ENCODE measurements around the gene ELOVL3. TPM values are rescaled to one million over a fixed set of nuclear protein-coding genes. Genes with fewer than 3 reads are reported as not detected.

The ELOVL3 gene
- total RNA-seq, 2 experiments from 2014 or later: not detected

DNA sequence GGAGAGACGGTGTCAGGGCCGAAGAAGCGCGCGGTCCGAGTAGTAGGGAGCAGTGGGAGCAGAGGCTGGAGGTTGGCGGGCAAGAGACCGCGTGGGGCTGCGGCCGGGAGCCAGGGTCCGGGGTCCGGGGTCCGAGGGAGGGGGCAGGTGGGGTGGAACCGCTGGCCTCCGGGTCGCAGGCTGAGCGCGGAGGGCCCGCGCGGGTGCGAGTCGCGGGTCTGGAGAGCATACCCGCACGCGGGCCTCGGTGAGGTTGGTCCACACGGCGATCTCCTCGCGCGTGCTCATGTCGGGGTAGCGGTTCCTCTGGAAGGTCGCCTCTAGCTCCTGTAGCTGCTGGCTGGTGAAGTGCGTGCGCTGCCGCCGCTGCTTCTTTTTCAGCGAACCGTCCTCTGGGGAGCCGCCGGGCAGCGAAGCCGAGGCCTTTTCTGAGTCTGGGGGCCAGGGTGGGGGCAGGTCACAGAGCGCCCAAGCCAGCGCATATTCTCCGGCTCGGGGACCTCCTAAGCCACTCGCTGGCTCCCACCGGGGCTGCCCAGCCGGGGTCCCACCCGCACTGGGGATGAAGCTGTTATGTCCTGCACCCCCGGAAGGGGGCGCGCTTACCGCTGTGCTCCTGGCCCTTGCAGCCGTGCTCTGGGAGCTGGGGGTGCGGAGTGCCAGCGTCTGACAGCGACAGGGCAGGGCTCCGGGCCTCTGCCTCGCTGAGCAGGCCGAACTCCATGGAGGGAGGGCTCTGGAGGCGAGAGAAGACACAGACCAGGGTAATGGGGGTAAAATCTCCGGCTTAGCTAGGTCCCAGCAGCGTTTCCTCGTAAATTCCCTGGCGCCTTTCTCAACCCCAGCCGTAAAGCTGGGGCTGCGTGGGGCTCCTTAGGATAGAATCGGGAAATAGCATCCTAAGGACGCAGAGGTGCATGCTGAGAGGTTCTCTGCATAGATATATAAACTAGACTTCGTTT, 5.5 kb downstream of the ELOVL3 start:
- peaks cover 12% of the 10 kb centered on the region for H3K4me1 Mint-ChIP-seq
- peak overlapping the region; percentile 62 for H3K4me3 Mint-ChIP-seq
- ATAC-seq: peak; percentile 72
- no peaks in the 10 kb centered on the region for H3K36me3 Mint-ChIP-seq
- H3K27me3 Mint-ChIP-seq: peaks cover 69% of the 10 kb centered on the region
- DNase-seq: peak; percentile 77
- H3K9me3 Mint-ChIP-seq (ENCODE audit: low read depth): no peaks in the 10 kb centered on the region
- H3K27ac Mint-ChIP-seq: no peak overlapping the region
- CTCF ChIA-PET: interaction anchor here (0.5 to 19.2 kb wide), 61 partner anchors 6 to 391 kb away, joined by 3 to 824 read pairs (median 6); partner anchors contain the start of genes ACTR1A, CUEDC2, FBXL15 and GBF1

DNA sequence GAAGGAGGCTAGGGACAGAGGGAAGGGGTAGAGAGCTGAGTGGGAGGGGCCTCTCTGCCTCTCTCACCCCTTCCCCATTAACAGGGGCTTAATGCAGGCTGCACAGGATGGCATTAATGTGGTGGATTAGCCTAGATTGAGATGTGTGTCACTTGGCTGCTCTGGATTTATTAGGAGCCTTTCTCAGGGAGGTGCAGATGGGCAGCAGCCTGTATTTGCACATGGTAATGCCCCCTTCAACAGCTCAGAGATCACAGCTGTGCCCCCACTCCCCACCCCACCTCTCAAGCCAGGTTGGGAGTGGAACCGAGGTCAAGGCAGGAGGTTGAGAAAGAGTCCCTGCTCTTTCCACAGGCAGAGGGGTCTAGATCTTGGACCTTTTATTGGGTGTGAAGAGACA, 7.9 kb downstream of the ELOVL3 start:
- Mint-ChIP-seq H3K4me3 (no peak overlapping the region), H3K4me1 (peaks cover 12% of the 10 kb centered on the region), H3K27me3 (peaks cover 60% of the 10 kb centered on the region), H3K27ac (no peak overlapping the region), H3K36me3 (no peaks in the 10 kb centered on the region), H3K9me3 (ENCODE audit: low read depth) (no peaks in the 10 kb centered on the region)
- DNase-seq (no peak), ATAC-seq (no peak)
- CTCF ChIA-PET: interaction anchor here (0.6 to 19.2 kb wide), 6 partner anchors 5 to 350 kb away, joined by 3 to 824 read pairs (median 4); partner anchors contain the start of gene ELOVL3

DNA sequence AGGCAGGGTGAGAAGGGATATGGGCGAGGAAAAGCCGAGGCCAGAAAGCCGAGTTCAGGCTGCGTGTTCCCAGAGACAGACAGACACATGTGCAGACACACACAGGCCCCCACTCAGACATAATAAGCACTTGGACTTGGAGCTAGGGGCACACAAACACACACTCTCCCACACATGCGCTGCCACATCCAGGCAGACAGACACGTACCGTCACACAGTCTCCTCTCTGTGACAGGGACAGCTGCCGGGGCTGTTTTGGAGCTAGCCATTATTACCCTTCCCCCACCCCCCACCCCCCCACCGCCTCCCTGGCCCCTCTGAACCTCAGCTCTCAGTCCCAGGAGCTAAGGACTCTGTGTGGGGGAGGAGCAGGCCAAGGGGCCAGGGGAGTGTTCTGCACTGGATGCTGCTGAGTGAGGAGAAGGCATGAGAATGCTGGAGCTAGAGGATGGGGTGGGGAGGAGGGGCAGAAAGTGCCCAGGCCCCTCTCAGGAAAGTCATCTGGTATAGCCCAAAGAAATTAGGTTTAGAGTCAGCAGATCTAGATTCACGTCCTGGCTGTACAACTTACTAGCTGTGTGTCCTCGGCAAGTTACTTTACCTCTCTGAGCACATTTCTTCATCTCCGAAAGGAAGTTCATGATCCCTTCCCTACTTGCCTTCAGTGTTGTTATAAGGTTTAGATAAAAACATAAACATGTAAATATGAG, 8.9 kb downstream of the ELOVL3 start:
- CTCF ChIA-PET: interaction anchor here (1.6 to 19.2 kb wide), 5 partner anchors 6 to 349 kb away, joined by 4 to 824 read pairs (median 5); partner anchors contain the start of gene ELOVL3
- H3K4me3 Mint-ChIP-seq: no peak overlapping the region
- H3K27me3 Mint-ChIP-seq: peaks cover 60% of the 10 kb centered on the region
- ATAC-seq: no peak
- H3K27ac Mint-ChIP-seq: no peak overlapping the region
- H3K9me3 Mint-ChIP-seq (ENCODE audit: low read depth): no peaks in the 10 kb centered on the region
- H3K36me3 Mint-ChIP-seq: no peaks in the 10 kb centered on the region
- peaks cover 7% of the 10 kb centered on the region for H3K4me1 Mint-ChIP-seq
- peak; percentile 23 for DNase-seq

DNA sequence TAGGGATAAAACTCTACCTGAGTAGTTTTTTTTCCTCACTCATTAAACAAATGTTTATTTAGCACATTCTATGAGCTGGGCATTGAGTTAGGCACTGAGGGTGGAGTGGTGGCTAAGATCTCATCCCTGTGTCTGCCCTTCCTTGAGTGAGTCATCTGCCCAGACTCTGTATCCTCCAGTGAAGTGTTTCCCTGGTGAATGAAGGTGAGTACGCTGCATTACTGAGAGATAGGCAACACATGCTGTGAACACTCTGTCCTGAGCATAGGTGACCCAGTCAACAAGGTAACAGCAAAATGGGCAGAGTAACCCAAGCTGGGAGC, 9.5 kb downstream of the ELOVL3 start:
- Mint-ChIP-seq H3K36me3 (no peaks in the 10 kb centered on the region), H3K4me3 (no peak overlapping the region), H3K4me1 (peaks cover 6% of the 10 kb centered on the region), H3K27me3 (peaks cover 62% of the 10 kb centered on the region), H3K9me3 (ENCODE audit: low read depth) (no peaks in the 10 kb centered on the region), H3K27ac (no peak overlapping the region)
- CTCF ChIA-PET: interaction anchor here (1.6 to 19.2 kb wide), 5 partner anchors 7 to 348 kb away, joined by 4 to 824 read pairs (median 5); partner anchors contain the start of gene ELOVL3
- DNase-seq: peak; percentile 25
- ATAC-seq: no peak

DNA sequence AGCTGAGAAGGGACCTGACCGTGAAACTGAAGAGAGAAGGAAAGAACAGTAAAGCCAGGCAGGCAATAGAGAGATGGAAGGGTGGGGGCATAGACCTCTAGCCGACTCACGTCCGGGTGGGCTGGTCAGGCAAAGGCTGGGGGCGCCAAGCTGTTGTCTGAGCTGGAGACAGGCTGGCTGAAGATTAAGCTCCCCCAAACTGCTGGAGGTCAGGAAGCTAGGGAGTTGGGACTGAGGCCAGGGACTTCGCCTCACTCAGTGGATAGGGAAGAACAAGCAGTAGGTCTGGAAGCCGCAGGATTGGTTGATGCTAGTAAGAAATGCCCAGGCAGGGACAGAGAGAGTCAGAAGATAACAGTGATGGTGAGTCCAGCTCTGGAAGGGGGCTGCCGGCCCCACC, 9.9 kb downstream of the ELOVL3 start:
- peak; percentile 15 for DNase-seq
- Mint-ChIP-seq H3K27ac (no peak overlapping the region), H3K27me3 (peaks cover 64% of the 10 kb centered on the region), H3K36me3 (no peaks in the 10 kb centered on the region), H3K4me1 (peaks cover 7% of the 10 kb centered on the region), H3K4me3 (no peak overlapping the region), H3K9me3 (ENCODE audit: low read depth) (no peaks in the 10 kb centered on the region)
- ATAC-seq: no peak
- CTCF ChIA-PET: interaction anchor here (1.2 to 19.2 kb wide), 6 partner anchors 7 to 167 kb away, joined by 3 to 824 read pairs (median 6); partner anchors contain the start of genes ELOVL3 and GBF1

DNA sequence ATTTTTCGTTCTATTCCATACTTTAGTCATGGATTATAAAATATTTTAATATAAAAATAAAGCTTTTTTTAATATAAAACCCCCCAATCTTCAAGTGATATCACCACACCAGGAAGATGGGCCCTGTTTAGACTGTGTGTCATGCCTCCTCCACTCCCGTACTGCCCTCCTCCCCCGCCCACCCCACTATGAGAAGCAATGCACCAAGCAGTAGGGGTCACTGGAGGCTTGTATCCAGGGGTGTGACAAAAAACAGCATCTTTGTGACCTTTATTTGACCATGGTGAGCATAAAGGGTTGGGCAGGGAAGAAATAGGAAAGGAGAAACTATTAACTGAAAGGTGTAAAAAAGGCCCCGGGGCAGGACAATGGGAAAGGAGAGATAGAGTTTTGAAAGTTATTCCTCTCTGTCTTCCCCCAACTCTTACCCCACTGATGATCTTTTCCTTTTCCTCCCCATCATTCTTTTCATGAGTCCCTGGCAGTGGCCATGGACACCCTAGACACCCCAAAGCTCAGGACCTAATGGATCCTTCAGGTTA, 11.7 kb downstream of the ELOVL3 start:
- Mint-ChIP-seq H3K36me3 (no peaks in the 10 kb centered on the region), H3K4me3 (no peak overlapping the region), H3K4me1 (peaks cover 13% of the 10 kb centered on the region), H3K27ac (no peak overlapping the region), H3K27me3 (peaks cover 58% of the 10 kb centered on the region), H3K9me3 (ENCODE audit: low read depth) (no peaks in the 10 kb centered on the region)
- DNase-seq: peak; percentile 23
- ATAC-seq: no peak
- CTCF ChIA-PET: interaction anchor here (1.5 to 19.2 kb wide), 5 partner anchors 9 to 165 kb away, joined by 3 to 824 read pairs (median 8); partner anchors contain the start of gene ELOVL3

DNA sequence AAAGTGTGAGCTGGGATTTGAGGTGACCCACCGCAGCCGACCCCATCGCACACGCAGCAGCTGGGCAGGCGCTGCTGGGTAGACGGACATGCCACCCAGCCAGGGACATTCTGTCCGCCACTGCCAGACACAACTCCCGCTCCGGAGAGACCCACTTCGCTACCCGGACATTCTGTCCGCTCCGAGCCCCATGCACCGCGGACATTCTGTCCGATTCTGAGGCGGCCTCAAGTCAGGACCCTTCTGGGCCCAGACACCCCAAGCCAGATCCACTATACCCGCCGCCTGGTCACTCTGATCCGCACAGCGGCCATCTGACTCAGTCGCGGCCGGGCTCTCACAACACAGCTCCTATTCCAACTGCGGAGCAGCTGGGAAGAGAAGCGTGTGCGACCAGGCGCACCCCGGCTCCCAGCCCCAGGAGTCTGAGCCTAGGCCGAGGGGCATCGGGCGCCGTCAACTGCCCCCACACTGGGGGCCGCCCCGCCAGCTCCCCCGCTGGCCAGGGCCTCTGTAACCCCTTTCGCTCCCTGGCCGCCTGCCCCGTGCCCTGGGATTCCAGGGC, 14.4 kb downstream of the ELOVL3 start:
- no peak for ATAC-seq
- H3K36me3 Mint-ChIP-seq: no peaks in the 10 kb centered on the region

DNA sequence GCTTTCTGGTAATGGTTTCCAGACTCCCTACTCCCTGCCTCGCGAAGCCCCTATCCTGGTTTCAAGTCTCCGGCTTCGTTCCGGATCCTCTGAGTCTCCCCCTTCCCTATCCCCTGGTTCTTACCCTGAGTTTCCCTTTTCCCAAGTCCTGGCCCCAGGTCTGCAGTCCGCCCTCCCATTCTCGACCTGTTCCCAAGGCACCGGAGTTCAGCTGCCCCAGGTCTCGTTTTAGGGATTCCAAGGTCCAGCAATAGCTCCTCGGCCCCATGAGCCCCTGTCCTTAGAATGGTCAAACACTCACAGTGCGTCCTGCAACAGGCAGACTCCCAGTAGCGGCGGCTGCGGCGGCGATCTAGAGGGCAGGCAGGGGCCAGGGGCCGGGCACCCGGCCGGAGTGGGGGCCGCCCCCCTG, 14.9 kb downstream of the ELOVL3 start:
- H3K36me3 Mint-ChIP-seq: no peaks in the 10 kb centered on the region
- H3K27ac Mint-ChIP-seq: no peak overlapping the region
- peak overlapping the region; percentile 71 for H3K4me3 Mint-ChIP-seq
- DNase-seq: no peak
- CTCF ChIA-PET: interaction anchor here (1.0 to 19.2 kb wide), 6 partner anchors 12 to 154 kb away, joined by 3 to 824 read pairs (median 4); partner anchors contain the start of genes ELOVL3 and NFKB2
- peaks cover 22% of the 10 kb centered on the region for H3K4me1 Mint-ChIP-seq
- H3K9me3 Mint-ChIP-seq (ENCODE audit: low read depth): no peaks in the 10 kb centered on the region
- ATAC-seq: no peak
- peaks cover 48% of the 10 kb centered on the region for H3K27me3 Mint-ChIP-seq

More for the DNA sequence above, 14.4 kb downstream of the ELOVL3 start:
- peak overlapping the region; percentile 19 for H3K4me3 Mint-ChIP-seq
- no peaks in the 10 kb centered on the region for H3K9me3 Mint-ChIP-seq (ENCODE audit: low read depth)
- H3K27ac Mint-ChIP-seq: no peak overlapping the region
- CTCF ChIA-PET: interaction anchor here (1.0 to 19.2 kb wide), 5 partner anchors 11 to 155 kb away, joined by 4 to 824 read pairs (median 5); partner anchors contain the start of genes ELOVL3 and NFKB2
- DNase-seq: peak; percentile 39
- peaks cover 53% of the 10 kb centered on the region for H3K27me3 Mint-ChIP-seq
- H3K4me1 Mint-ChIP-seq: peaks cover 21% of the 10 kb centered on the region

DNA sequence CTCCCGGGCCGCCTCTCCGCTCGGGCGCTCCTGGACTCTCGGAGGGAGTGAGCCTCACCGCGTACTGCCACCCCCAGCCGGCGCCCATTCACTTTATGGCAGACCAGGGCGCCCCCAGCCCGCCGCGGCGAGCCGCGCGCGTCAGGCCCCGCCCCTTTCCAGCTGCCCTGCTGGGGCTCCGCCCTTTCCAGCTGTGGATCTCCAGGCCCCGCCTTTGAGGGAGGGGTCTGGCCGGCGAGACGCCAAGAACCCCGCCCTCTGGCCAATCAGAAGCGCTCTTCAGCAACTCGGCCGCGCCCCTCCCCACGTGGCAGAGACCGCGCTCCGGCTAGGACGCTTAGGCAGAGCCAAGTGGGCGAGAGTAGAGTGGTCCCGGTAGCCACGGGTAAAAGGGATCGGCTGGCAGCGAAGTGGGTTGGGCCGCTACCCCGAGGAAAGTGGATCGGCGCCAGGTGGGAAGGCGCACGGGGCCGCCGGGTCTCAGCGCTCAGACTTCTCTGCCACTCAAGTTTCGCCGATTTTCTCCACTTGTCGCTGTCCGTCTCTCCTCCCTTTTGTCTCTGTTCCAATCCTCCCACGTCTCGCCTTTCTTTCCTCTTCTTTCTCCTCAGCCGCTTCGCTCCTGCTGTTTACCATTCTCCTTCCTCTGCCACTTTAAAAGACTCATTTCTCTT, 15.5 kb downstream of the ELOVL3 start, which contains the start of gene PITX3:
PITX3 (minus strand) TSS at position 69 of the 674 bp plus-strand sequence. CDS start 9,432 bp downstream, outside the sequence.
- DNase-seq (peak; percentile 95), ATAC-seq (peak; percentile 68)
- H3K27ac Mint-ChIP-seq: no peak within 1 kb of the TSS
- CTCF ChIA-PET: interaction anchor here (1.0 to 19.2 kb wide), 6 partner anchors 13 to 154 kb away, joined by 3 to 824 read pairs (median 4); partner anchors contain the start of genes ELOVL3 and NFKB2
- no peaks in the 10 kb centered on the region for H3K9me3 Mint-ChIP-seq (ENCODE audit: low read depth)
- H3K36me3 Mint-ChIP-seq: peaks cover 1% of the 10 kb centered on the region
- H3K4me3 Mint-ChIP-seq: peak within 1 kb of the TSS; percentile 71
- peaks cover 45% of the 10 kb centered on the region for H3K27me3 Mint-ChIP-seq
- H3K4me1 Mint-ChIP-seq: peaks cover 27% of the 10 kb centered on the region

DNA sequence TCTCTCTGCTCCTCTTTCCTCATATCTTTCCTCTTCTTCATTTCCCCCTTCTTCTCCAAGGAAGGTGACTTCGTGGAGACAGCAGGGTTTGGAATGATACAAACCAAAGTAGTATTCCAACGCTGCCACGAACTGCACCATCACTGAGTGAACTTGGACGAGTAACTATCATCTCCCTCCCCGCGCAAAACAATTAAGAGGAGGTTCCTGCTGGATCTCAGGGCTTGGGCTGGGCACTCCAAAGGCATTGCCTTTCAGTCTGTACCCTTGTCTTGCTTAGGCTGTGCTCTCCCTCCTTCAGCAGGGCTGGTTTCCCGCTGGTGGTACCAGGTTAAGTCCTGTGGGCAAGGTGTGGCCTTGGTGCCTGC, 16.0 kb downstream of the ELOVL3 start:
- peaks cover 3% of the 10 kb centered on the region for H3K36me3 Mint-ChIP-seq
- H3K4me3 Mint-ChIP-seq: peak overlapping the region; percentile 71
- DNase-seq (peak; percentile 36), ATAC-seq (no peak)
- H3K27ac Mint-ChIP-seq: no peak overlapping the region
- H3K4me1 Mint-ChIP-seq: peaks cover 32% of the 10 kb centered on the region
- CTCF ChIA-PET: interaction anchor here (1.7 to 8.1 kb wide), 3 partner anchors 11 to 41 kb away, joined by 4 to 86 read pairs (median 69); partner anchors contain the start of gene ELOVL3
- no peaks in the 10 kb centered on the region for H3K9me3 Mint-ChIP-seq (ENCODE audit: low read depth)
- H3K27me3 Mint-ChIP-seq: peaks cover 42% of the 10 kb centered on the region

DNA sequence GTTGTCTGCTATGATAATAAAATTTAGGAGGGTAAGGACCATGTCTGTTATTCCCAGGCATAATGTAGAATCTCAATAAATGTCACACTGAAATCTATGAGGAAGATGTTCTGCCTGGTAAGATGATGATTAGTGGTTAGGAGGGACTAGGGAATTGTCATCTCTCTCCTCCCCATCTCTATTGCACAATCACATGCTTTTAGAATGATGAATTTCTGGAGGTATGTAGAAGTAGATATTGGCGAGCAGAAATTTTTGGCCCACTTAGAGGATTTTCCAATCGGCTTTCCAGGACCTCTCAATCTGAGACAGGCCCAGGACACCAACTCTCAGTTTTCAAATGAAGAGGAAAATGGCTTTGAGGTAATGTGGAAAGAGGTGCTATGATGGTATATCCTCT, 17.2 kb downstream of the ELOVL3 start:
- Mint-ChIP-seq H3K9me3 (ENCODE audit: low read depth) (no peaks in the 10 kb centered on the region), H3K4me3 (no peak overlapping the region), H3K27me3 (peaks cover 37% of the 10 kb centered on the region), H3K4me1 (peaks cover 42% of the 10 kb centered on the region), H3K27ac (no peak overlapping the region), H3K36me3 (peaks cover 7% of the 10 kb centered on the region)
- no peak for ATAC-seq
- CTCF ChIA-PET: interaction anchor here (4.9 kb wide), 1 partner anchor 12 kb away, joined by 69 read pairs; no protein-coding TSS in a partner anchor
- DNase-seq: no peak

Measured in activated CD8-positive, alpha-beta memory T cell treated with anti-CD3 and anti-CD28 coated beads, Interleukin-2, amount 10 ng/mL, durations not matched to agents 7 days and 5 days (primary cell).